Omental fat pad (tissue), 4 donors: ENCODE measurements around the gene PLOD1. TPM values are rescaled to one million over a fixed set of nuclear protein-coding genes. Genes with fewer than 3 reads are reported as not detected.
"Not testable (repeated sequence)": the region's sequence is repeated elsewhere in the genome, so short reads cannot be mapped to it uniquely, and the experiment has no call there.

ENCODE experiments used
- ATAC-seq: fragments of 150-250 bp; one replicate; pipeline ENCODE4 v1.9.1; 2016; ENCODE audit warnings: mild to moderate bottlenecking, moderate library complexity; ENCODE audit not compliant: low FRiP score
- DNase-seq: peaks from one replicate; pipeline ENCODE4 v3.0.0-alpha.2; 2019; ENCODE audit warnings: low spot score
- CTCF ChIP-seq, 3 donors: fragments of 450-650 bp; IDR thresholded peaks; one replicate each; pipeline ENCODE4 v1.5.1; 2016 to 2017; ENCODE audit warnings: antibody characterized with exemption in 3 of 3, mild to moderate bottlenecking in 3 of 3, moderate library complexity in 2 of 3
- total RNA-seq, 4 donors: library from RNA; depleted of rRNA; stranded (reverse); fragments of >200 nt; gene quantifications; one replicate each; pipeline ENCODE4 v1.1.0, GENCODE V29; 2016

The PLOD1 gene
- total RNA-seq, 4 donors from 2014 or later: 60.8 to 142 (median 69.0) TPM

GRCh38 chr1:11930571-11931445 is 3.7 kb upstream of the PLOD1 start:
- no peak for TF ChIP-seq CTCF (IDR thresholded peaks at IDR 0.05)
- no peak for DNase-seq
- ATAC-seq: no peak

GRCh38 chr1:11931845-11932244 is 2.7 kb upstream of the PLOD1 start:
- TF ChIP-seq CTCF (IDR thresholded peaks at IDR 0.05): no peak
- DNase-seq: no peak
- no peak for ATAC-seq

- ATAC-seq (peak; percentile 3), DNase-seq (no peak)
- no peak for TF ChIP-seq CTCF (IDR thresholded peaks at IDR 0.05)
Measured at GRCh38 chr1:11935057-11935412, 518 bp downstream of the PLOD1 start.

GRCh38 chr1:11935733-11936132 is 1.2 kb downstream of the PLOD1 start:
- DNase-seq, ATAC-seq: not testable (repeated sequence)

- ATAC-seq (no peak), DNase-seq (no peak)
- no peak for TF ChIP-seq CTCF (IDR thresholded peaks at IDR 0.05)
Measured at GRCh38 chr1:11938722-11939526, 4.4 kb downstream of the PLOD1 start.

- ATAC-seq, DNase-seq: not testable (repeated sequence)
Measured at GRCh38 chr1:11939794-11940193, 5.3 kb downstream of the PLOD1 start.

GRCh38 chr1:11940260-11940921 is 5.9 kb downstream of the PLOD1 start:
- DNase-seq: no peak
- no peak for TF ChIP-seq CTCF (IDR thresholded peaks at IDR 0.05)
- no peak for ATAC-seq
